ENCODE results near the gene ANGPT4. TPM values are rescaled to one million over a fixed set of nuclear protein-coding genes. Genes with fewer than 3 reads are reported as not detected.
A peak's percentile ranks its signal among the peaks of the same experiment; 100 is the strongest.

The ANGPT4 gene
- total RNA-seq, 1 experiment from 2014 or later = not detected

- Histone ChIP-seq H3K9me2 (replicated peaks; ENCODE audit: insufficient read depth, low read length) (no peaks in the 10 kb centered on the region), H3K79me2 (ENCODE audit: low read length) (no peaks in the 10 kb centered on the region), H3K4me1 (ENCODE audit: low read length) (no peaks in the 10 kb centered on the region), H4K20me1 (ENCODE audit: insufficient read depth, low read depth, low read length) (no peaks in the 10 kb centered on the region), H3K4me3 (ENCODE audit: low read length) (no peak overlapping the region), H3K9me3 (ENCODE audit: low read length) (no peaks in the 10 kb centered on the region), H3K9ac (ENCODE audit: low read length) (no peak overlapping the region), H2AFZ (ENCODE audit: low read length) (no peak overlapping the region), H3K36me3 (ENCODE audit: insufficient read depth, low read length) (no peaks in the 10 kb centered on the region), H3K4me2 (ENCODE audit: low read depth, low read length, poor library complexity, severe bottlenecking) (no peak overlapping the region), H3K27me3 (ENCODE audit: low read length) (no peaks in the 10 kb centered on the region), H3K27ac (ENCODE audit: low read length) (no peak overlapping the region)
- DNase-seq = peak; percentile 54
Observed at GRCh38 chr20:957544-957943, 41.4 kb upstream of the ANGPT4 start.

GRCh38 chr20:956330-956951 lies 40.3 kb upstream of the ANGPT4 start:
- Histone ChIP-seq H3K9ac (ENCODE audit: low read length) (no peak overlapping the region), H3K27ac (ENCODE audit: low read length) (no peak overlapping the region), H3K79me2 (ENCODE audit: low read length) (no peaks in the 10 kb centered on the region), H3K9me2 (replicated peaks; ENCODE audit: insufficient read depth, low read length) (no peaks in the 10 kb centered on the region), H3K4me3 (ENCODE audit: low read length) (no peak overlapping the region), H3K4me1 (ENCODE audit: low read length) (no peaks in the 10 kb centered on the region), H3K27me3 (ENCODE audit: low read length) (no peaks in the 10 kb centered on the region), H3K9me3 (ENCODE audit: low read length) (no peaks in the 10 kb centered on the region), H4K20me1 (ENCODE audit: insufficient read depth, low read depth, low read length) (no peaks in the 10 kb centered on the region), H3K4me2 (ENCODE audit: low read depth, low read length, poor library complexity, severe bottlenecking) (no peak overlapping the region), H3K36me3 (ENCODE audit: insufficient read depth, low read length) (no peaks in the 10 kb centered on the region), H2AFZ (ENCODE audit: low read length) (no peak overlapping the region)
- peak; percentile 91 for DNase-seq

- Histone ChIP-seq H3K4me2 (ENCODE audit: low read depth, low read length, poor library complexity, severe bottlenecking) (no peak overlapping the region), H4K20me1 (ENCODE audit: insufficient read depth, low read depth, low read length) (no peaks in the 10 kb centered on the region), H3K4me3 (ENCODE audit: low read length) (no peak overlapping the region), H2AFZ (ENCODE audit: low read length) (no peak overlapping the region), H3K79me2 (ENCODE audit: low read length) (no peaks in the 10 kb centered on the region), H3K36me3 (ENCODE audit: insufficient read depth, low read length) (no peaks in the 10 kb centered on the region), H3K9me3 (ENCODE audit: low read length) (no peaks in the 10 kb centered on the region), H3K4me1 (ENCODE audit: low read length) (no peaks in the 10 kb centered on the region), H3K9ac (ENCODE audit: low read length) (no peak overlapping the region), H3K27me3 (ENCODE audit: low read length) (no peaks in the 10 kb centered on the region), H3K27ac (ENCODE audit: low read length) (no peak overlapping the region), H3K9me2 (replicated peaks; ENCODE audit: insufficient read depth, low read length) (no peaks in the 10 kb centered on the region)
- no peak for DNase-seq
Observed at GRCh38 chr20:955656-956055, 39.5 kb upstream of the ANGPT4 start.

GRCh38 chr20:955111-955510 lies 39.0 kb upstream of the ANGPT4 start:
- Histone ChIP-seq H4K20me1 (ENCODE audit: insufficient read depth, low read depth, low read length) (no peaks in the 10 kb centered on the region), H3K4me1 (ENCODE audit: low read length) (no peaks in the 10 kb centered on the region), H3K79me2 (ENCODE audit: low read length) (no peaks in the 10 kb centered on the region), H3K9ac (ENCODE audit: low read length) (no peak overlapping the region), H3K27me3 (ENCODE audit: low read length) (no peaks in the 10 kb centered on the region), H3K9me3 (ENCODE audit: low read length) (no peaks in the 10 kb centered on the region), H3K4me2 (ENCODE audit: low read depth, low read length, poor library complexity, severe bottlenecking) (no peak overlapping the region), H3K4me3 (ENCODE audit: low read length) (no peak overlapping the region), H3K36me3 (ENCODE audit: insufficient read depth, low read length) (no peaks in the 10 kb centered on the region), H3K9me2 (replicated peaks; ENCODE audit: insufficient read depth, low read length) (no peaks in the 10 kb centered on the region), H2AFZ (ENCODE audit: low read length) (no peak overlapping the region), H3K27ac (ENCODE audit: low read length) (no peak overlapping the region)
- DNase-seq = no peak

GRCh38 chr20:953742-954141 lies 37.6 kb upstream of the ANGPT4 start:
- Histone ChIP-seq H4K20me1 (ENCODE audit: insufficient read depth, low read depth, low read length) (no peaks in the 10 kb centered on the region), H3K4me3 (ENCODE audit: low read length) (no peak overlapping the region), H3K79me2 (ENCODE audit: low read length) (no peaks in the 10 kb centered on the region), H3K4me1 (ENCODE audit: low read length) (no peaks in the 10 kb centered on the region), H3K9me2 (replicated peaks; ENCODE audit: insufficient read depth, low read length) (no peaks in the 10 kb centered on the region), H3K9me3 (ENCODE audit: low read length) (no peaks in the 10 kb centered on the region), H3K36me3 (ENCODE audit: insufficient read depth, low read length) (no peaks in the 10 kb centered on the region), H3K9ac (ENCODE audit: low read length) (no peak overlapping the region), H3K4me2 (ENCODE audit: low read depth, low read length, poor library complexity, severe bottlenecking) (no peak overlapping the region), H2AFZ (ENCODE audit: low read length) (no peak overlapping the region), H3K27ac (ENCODE audit: low read length) (no peak overlapping the region), H3K27me3 (ENCODE audit: low read length) (no peaks in the 10 kb centered on the region)
- no peak for DNase-seq

- Histone ChIP-seq H3K4me3 (ENCODE audit: low read length) (no peak overlapping the region), H3K36me3 (ENCODE audit: insufficient read depth, low read length) (no peaks in the 10 kb centered on the region), H3K79me2 (ENCODE audit: low read length) (no peaks in the 10 kb centered on the region), H3K9me3 (ENCODE audit: low read length) (no peaks in the 10 kb centered on the region), H3K4me1 (ENCODE audit: low read length) (no peaks in the 10 kb centered on the region), H4K20me1 (ENCODE audit: insufficient read depth, low read depth, low read length) (no peaks in the 10 kb centered on the region), H3K9me2 (replicated peaks; ENCODE audit: insufficient read depth, low read length) (no peaks in the 10 kb centered on the region), H3K9ac (ENCODE audit: low read length) (no peak overlapping the region), H2AFZ (ENCODE audit: low read length) (no peak overlapping the region), H3K27me3 (ENCODE audit: low read length) (no peaks in the 10 kb centered on the region), H3K4me2 (ENCODE audit: low read depth, low read length, poor library complexity, severe bottlenecking) (no peak overlapping the region), H3K27ac (ENCODE audit: low read length) (no peak overlapping the region)
- no peak for DNase-seq
Observed at GRCh38 chr20:952196-952795, 36.2 kb upstream of the ANGPT4 start.

GRCh38 chr20:951384-952169 lies 35.4 kb upstream of the ANGPT4 start:
- Histone ChIP-seq H2AFZ (ENCODE audit: low read length) (no peak overlapping the region), H3K9me2 (replicated peaks; ENCODE audit: insufficient read depth, low read length) (no peaks in the 10 kb centered on the region), H3K27me3 (ENCODE audit: low read length) (no peaks in the 10 kb centered on the region), H3K27ac (ENCODE audit: low read length) (no peak overlapping the region), H3K9ac (ENCODE audit: low read length) (no peak overlapping the region), H3K4me2 (ENCODE audit: low read depth, low read length, poor library complexity, severe bottlenecking) (no peak overlapping the region), H3K4me3 (ENCODE audit: low read length) (no peak overlapping the region), H3K9me3 (ENCODE audit: low read length) (no peaks in the 10 kb centered on the region), H3K36me3 (ENCODE audit: insufficient read depth, low read length) (no peaks in the 10 kb centered on the region), H3K79me2 (ENCODE audit: low read length) (no peaks in the 10 kb centered on the region), H3K4me1 (ENCODE audit: low read length) (no peaks in the 10 kb centered on the region), H4K20me1 (ENCODE audit: insufficient read depth, low read depth, low read length) (no peaks in the 10 kb centered on the region)
- DNase-seq = no peak

- DNase-seq = no peak
- Histone ChIP-seq H3K9me3 (ENCODE audit: low read length) (no peaks in the 10 kb centered on the region), H2AFZ (ENCODE audit: low read length) (no peak overlapping the region), H4K20me1 (ENCODE audit: insufficient read depth, low read depth, low read length) (no peaks in the 10 kb centered on the region), H3K79me2 (ENCODE audit: low read length) (no peaks in the 10 kb centered on the region), H3K4me3 (ENCODE audit: low read length) (no peak overlapping the region), H3K9ac (ENCODE audit: low read length) (no peak overlapping the region), H3K36me3 (ENCODE audit: insufficient read depth, low read length) (no peaks in the 10 kb centered on the region), H3K27me3 (ENCODE audit: low read length) (no peaks in the 10 kb centered on the region), H3K4me1 (ENCODE audit: low read length) (no peaks in the 10 kb centered on the region), H3K4me2 (ENCODE audit: low read depth, low read length, poor library complexity, severe bottlenecking) (no peak overlapping the region), H3K27ac (ENCODE audit: low read length) (no peak overlapping the region), H3K9me2 (replicated peaks; ENCODE audit: insufficient read depth, low read length) (no peaks in the 10 kb centered on the region)
Observed at GRCh38 chr20:949717-950116, 33.6 kb upstream of the ANGPT4 start.
